ENCODE data around the gene MMAB.
"Not testable (repeated sequence)": the region's sequence is repeated elsewhere in the genome, so short reads cannot be mapped to it uniquely, and the experiment has no call there.

MMAB gene

DNA sequence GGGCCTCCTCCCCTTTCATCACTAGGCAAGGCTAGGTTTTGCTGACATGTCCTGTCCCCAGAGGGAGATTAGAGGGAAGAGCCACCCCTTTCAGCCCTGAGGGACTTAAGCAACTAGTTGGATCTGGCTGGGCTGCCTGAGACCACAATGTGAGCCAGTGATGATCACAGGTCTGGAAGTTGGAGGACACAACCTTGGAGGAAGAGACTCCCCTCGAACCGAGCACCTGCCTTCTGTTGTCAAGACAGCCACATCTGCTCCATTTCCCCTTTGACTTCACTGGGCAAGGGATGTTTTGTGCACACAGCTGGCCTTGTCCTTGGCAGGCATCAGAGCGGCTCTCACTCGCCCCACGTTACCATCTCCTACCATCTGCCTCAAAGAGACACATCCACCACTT lies 31.7 kb upstream of the MMAB start:
- in situ Hi-C loops (cut with HindIII; ENCODE audit: low sequenced_read_pairs), result no loop called here
- TF ChIP-seq, protein P1, sequence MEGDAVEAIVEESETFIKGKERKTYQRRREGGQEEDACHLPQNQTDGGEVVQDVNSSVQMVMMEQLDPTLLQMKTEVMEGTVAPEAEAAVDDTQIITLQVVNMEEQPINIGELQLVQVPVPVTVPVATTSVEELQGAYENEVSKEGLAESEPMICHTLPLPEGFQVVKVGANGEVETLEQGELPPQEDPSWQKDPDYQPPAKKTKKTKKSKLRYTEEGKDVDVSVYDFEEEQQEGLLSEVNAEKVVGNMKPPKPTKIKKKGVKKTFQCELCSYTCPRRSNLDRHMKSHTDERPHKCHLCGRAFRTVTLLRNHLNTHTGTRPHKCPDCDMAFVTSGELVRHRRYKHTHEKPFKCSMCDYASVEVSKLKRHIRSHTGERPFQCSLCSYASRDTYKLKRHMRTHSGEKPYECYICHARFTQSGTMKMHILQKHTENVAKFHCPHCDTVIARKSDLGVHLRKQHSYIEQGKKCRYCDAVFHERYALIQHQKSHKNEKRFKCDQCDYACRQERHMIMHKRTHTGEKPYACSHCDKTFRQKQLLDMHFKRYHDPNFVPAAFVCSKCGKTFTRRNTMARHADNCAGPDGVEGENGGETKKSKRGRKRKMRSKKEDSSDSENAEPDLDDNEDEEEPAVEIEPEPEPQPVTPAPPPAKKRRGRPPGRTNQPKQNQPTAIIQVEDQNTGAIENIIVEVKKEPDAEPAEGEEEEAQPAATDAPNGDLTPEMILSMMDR (IDR thresholded peaks at IDR 0.05; ENCODE audit: low read depth, low read length, missing control alignments), result no peak
- no peak overlapping the region for H3K4me3 ChIP-seq (ENCODE audit: low read depth, low read length)
- DNase-seq (ENCODE audit: low read depth), result no peak

DNA sequence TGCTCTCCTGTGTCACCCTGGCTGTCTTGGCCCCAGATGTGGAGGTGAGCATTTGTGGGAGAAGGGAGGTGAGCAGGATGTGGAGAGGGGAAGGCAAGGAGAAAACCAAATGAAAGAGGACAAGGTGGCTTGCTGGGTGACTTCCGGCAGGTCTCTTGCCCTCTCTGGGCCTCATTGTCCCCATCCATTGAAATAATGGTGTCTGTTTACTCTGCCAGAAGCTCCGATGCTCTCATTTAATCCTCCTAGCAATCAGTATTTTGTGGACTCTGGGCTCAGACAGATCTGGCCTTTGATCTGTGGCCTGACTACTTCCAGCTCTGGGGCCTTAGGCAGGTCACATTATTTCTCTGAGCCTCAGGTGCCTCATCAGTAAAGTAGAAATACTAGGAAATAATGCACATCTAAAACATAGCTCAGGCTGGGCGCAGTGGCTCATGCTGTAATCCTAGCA lies 30.9 kb upstream of the MMAB start:
- no peak for DNase-seq (ENCODE audit: low read depth)
- H3K4me3 ChIP-seq (ENCODE audit: low read depth, low read length), result no peak overlapping the region
- TF ChIP-seq, protein P1 (IDR thresholded peaks at IDR 0.05; ENCODE audit: low read depth, low read length, missing control alignments), result no peak
- in situ Hi-C loops (cut with HindIII; ENCODE audit: low sequenced_read_pairs), result no loop called here

DNA sequence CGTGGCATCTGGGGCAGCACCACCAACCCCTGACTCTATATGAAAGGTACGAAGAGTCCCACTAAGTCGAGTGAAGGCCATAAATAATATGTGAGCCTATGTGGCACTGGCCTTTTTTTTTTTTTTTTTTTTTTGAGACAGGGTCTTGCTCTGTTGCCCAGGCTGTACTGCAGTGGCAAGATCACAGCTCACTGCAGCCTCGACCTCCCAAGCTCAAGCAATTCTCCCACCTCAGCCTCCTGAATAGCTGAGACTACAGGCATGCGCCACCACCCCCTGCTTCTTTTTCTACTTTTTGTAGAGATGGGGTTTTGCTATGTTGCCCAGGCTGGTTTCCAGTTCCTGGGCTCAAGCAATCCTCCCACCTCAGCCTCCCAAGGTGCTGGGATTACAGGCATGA lies 28.8 kb upstream of the MMAB start:
- in situ Hi-C loops (cut with HindIII; ENCODE audit: low sequenced_read_pairs); DNase-seq (ENCODE audit: low read depth): not testable (repeated sequence)

DNA sequence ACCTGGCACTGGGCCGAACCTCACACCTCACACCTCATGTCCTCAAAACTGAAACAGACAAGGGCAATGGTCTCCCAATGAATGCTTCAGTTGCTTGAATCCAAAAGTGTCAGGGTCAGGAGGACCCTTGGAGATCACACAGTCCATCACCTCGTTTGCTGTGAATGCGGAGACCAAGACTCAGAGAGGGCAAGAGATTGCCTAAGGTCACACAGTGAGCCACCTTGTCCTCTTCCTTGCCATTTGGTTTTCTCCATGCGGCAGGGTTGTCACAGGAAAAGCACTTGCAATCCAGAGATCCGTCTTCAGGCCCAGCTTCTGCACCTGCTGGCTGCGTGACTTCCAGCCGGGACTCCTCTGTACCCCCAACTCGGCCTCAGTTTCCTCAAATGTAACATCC lies 28.3 kb upstream of the MMAB start:
- no peak for DNase-seq (ENCODE audit: low read depth)
- in situ Hi-C loops (cut with HindIII; ENCODE audit: low sequenced_read_pairs), result no loop called here
- no peak overlapping the region for H3K4me3 ChIP-seq (ENCODE audit: low read depth, low read length)
- TF ChIP-seq, protein P1 (IDR thresholded peaks at IDR 0.05; ENCODE audit: low read depth, low read length, missing control alignments), result no peak

More for the DNA sequence above, 28.8 kb upstream of the MMAB start:
- H3K4me3 ChIP-seq (ENCODE audit: low read depth, low read length), result not testable (repeated sequence)

DNA sequence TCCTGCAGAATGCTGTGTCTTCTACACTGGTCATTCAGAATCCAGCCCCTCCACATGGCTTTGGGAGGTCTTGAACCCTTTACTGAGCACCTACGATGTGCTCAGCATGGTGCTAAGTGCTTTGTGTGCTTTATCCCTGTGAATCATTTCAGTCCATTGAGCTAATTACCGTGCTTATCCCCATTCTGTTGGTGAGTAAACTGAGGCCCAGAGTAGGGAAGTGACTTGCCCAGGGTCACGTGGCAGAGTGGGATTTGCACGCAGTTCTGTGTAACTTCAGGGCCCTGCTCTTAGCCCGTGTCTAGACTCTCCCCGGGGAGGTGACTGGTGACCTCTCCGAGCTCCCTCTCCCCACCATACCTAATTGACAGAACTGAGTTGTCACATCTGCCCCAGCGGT lies 27.7 kb upstream of the MMAB start:
- DNase-seq (ENCODE audit: low read depth), result no peak
- no peak overlapping the region for H3K4me3 ChIP-seq (ENCODE audit: low read depth, low read length)
- TF ChIP-seq, protein P1 (IDR thresholded peaks at IDR 0.05; ENCODE audit: low read depth, low read length, missing control alignments), result no peak
- in situ Hi-C loops (cut with HindIII; ENCODE audit: low sequenced_read_pairs), result no loop called here

DNA sequence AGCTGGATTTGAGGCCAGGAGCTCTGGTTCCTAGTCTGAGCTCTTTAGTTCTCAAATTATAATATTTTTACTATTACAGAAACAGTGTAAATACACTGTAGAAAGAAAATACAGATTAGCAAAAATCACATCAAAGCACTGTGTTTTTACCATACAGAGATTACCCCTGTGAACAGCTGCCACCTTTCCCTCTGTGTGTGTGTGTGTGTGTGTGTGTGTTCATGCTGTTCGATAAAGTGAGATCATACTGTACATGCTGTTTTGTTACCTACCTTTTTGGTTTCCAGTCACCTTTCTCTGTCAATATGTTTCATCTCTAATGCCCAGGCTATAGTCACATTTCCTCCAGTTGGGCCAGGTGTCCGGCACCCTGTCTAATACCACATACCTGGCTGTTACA lies 27.2 kb upstream of the MMAB start:
- TF ChIP-seq, protein P1 (IDR thresholded peaks at IDR 0.05; ENCODE audit: low read depth, low read length, missing control alignments), result no peak
- no peak overlapping the region for H3K4me3 ChIP-seq (ENCODE audit: low read depth, low read length)
- in situ Hi-C loops (cut with HindIII; ENCODE audit: low sequenced_read_pairs), result no loop called here
- no peak for DNase-seq (ENCODE audit: low read depth)

DNA sequence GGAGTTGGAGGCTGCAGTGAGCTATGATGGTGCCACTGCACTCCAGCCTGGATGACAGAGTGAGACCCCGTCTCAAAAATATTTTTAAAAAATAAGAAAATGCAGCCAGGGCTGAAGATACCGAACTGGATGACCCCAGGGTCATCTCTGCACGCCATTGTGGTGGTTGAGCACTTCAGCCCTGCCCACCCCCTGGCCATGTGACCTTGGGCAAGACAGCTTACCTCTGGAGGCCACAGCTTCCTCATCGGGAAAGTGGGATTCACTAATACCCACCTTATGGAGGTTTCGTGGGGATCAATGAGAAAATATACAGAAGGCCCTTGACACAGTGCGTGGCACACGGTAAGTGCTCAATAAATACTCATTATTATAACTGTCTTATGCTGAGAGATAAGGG lies 25.8 kb upstream of the MMAB start:
- H3K4me3 ChIP-seq (ENCODE audit: low read depth, low read length), result no peak overlapping the region
- no peak for DNase-seq (ENCODE audit: low read depth)
- in situ Hi-C loops (cut with HindIII; ENCODE audit: low sequenced_read_pairs), result no loop called here
- TF ChIP-seq, protein P1 (IDR thresholded peaks at IDR 0.05; ENCODE audit: low read depth, low read length, missing control alignments), result no peak
